Hematopoietic multipotent progenitor cell treated with erythropoietin and hydrocortisone succinate and interleukin-3 and kit ligand, for 8 days (in vitro differentiated cells): ENCODE results near the gene GTF2IRD1.
A peak's percentile ranks its signal among the peaks of the same experiment; 100 is the strongest.
"Not testable (repeated sequence)": the region's sequence is repeated elsewhere in the genome, so short reads cannot be mapped to it uniquely, and the experiment has no call there.

ENCODE experiments used
- DNase-seq: peaks from one replicate; pipeline ENCODE4 v3.0.0-alpha.2; 2015

GTF2IRD1 gene

DNA sequence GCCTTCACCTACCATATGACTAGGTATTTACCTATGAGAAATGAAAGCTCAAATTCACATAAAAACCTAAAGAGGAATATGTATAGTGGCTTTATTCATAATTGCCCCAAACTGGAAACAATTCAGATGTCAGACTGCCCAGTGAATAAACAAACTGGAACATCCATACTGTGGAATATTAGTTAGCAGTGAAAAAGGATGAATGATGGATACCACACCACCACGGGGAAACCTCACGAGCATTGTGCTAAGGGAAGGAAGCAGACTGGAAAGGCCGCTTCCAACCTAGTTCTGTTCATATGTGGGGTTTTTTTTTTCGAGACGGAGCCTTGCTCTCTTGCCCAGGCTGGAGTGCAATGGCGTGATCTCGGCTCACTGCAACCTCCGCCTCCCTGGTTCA lies 16.8 kb downstream of the GTF2IRD1 start:
- no peak for DNase-seq

DNA sequence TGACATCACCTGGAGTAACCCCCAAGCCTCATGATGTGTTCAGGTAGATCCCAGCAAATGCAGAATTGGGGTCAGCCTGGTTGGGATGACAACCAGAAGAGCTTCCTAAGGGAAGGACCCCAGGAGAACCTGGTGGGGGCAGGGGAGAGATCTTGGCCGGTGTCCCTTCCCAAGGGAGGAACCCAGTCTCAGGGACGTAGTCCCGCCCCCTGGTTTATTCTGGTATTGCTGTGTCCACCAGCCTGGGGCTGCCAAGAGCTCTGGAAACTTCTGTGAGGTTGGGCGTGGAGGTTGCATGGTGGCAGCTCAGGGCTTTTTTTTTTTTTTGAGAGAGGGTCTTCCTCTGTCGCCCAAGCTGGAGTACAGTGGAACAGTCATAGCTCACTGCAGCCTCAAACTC lies 19.4 kb downstream of the GTF2IRD1 start:
- no peak for DNase-seq

DNA sequence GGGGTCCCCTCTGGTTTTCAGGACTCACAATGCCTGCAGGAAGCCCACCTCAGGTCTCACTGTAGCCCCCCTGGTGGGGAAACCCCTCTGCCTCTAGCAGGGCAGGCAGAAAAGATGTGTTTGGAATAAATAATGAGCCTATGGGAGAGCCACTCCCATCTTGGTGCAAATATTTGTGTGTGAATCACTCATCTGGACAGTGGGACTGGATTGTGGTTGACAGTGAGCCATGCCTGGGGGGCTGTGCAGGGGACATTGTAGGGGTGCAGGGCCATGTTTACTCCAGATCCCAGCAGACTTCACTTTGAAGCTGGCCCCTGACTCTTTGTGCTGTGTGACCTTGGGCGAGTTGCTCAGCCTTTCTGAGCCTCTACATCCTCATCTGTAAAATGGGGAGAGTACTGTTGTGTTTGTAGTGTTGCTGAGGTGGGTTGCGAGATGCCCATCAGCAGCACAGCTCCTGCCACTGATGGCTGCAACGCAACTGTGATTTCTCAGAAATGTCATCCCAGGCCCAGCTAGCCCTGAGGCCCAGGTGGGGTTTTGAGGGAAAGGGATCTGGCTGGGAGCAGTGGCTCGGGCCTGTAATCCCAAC lies 20.7 kb downstream of the GTF2IRD1 start:
- no peak for DNase-seq

DNA sequence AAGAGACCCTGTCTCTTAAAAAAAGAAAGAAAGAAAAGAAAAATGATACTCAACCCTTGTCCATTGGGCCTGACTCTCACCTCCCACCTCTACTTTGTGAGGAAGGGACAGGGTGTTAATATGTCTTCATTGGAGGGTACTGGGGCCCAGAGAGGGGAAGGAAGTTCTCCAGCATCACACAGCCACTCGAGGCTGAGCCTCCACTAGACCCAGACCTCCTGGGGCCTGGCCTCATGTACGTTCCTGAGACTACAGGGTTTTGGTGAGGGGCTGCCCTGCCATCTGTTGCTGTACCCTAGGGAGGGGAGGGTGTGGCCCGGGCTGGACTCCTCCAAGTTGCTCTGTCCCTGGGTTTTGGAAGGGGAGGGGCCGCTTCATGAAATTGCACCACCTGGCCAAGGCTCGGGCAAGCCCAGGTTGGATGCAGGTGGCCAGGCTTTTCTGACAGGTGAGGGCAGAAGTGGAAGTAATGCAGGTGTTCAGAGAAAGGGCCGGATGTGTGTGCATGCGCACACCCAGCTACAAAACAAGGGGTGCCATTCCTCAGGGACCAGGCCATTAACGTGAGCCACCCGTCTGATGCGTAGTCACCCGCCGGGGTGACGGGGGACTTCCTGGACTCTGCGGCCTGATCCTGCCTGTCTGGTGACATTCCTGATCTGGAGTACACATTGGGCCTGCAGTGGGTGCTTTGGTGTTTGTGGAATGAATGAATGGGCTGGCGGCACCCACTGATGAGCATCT lies 21.7 kb downstream of the GTF2IRD1 start:
- no peak for DNase-seq

DNA sequence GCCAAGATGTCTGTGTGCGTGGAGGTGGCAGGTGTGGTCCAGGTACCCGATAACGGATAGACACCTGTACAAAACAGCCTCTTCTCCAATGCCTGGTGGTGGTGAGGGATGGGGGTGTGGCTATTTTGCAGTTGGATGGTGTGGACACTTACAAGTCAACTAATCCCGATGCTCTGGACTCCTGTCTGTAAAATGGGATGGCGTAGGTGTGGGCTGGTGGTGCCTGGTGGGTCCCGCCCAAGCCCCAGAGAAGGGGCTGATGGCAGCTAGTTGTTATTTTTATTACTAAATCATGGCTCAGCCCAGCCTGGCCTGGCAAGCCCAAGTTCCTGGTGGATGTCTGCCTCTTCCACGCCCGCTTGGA lies 22.3 kb downstream of the GTF2IRD1 start:
- no peak for DNase-seq

DNA sequence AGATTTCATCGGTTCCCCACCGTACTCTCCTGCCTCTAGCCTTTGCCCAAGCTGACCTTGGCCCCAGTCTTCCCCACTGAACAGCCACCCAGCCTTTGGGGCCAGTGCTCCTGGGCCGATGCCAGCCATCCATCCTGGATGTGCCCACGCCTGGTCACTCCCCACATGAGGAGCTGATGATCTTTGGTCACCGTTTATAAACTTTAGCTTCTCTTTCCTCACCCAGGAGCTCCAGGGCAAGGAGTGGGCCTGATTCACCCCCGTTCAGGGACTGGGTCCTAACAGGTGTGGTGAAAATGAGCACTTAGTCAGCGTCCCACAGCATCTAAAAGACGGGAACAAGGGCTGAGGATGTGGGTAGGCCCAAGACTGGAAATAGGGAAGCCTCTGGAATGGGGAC lies 22.9 kb downstream of the GTF2IRD1 start:
- DNase-seq: no peak

DNA sequence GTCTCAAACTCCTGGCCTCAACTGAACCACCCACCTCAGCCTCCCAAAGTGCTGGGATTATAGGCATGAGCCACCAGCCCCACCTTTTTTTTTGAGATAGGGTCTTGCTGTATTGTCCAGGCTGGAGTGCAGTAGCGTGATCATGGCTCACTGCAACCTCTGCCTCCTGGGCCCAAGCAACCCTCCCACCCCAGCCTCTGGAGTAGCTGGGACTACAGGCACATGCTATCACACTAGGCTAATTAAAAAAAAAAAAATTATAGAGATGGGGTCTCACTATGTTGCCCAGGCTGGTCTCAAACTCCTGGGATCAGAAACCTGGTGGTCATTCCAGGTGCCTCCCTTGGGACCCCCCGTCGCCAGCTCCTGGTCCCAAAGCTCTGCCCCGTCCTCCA lies 25.0 kb downstream of the GTF2IRD1 start:
- DNase-seq: no peak

DNA sequence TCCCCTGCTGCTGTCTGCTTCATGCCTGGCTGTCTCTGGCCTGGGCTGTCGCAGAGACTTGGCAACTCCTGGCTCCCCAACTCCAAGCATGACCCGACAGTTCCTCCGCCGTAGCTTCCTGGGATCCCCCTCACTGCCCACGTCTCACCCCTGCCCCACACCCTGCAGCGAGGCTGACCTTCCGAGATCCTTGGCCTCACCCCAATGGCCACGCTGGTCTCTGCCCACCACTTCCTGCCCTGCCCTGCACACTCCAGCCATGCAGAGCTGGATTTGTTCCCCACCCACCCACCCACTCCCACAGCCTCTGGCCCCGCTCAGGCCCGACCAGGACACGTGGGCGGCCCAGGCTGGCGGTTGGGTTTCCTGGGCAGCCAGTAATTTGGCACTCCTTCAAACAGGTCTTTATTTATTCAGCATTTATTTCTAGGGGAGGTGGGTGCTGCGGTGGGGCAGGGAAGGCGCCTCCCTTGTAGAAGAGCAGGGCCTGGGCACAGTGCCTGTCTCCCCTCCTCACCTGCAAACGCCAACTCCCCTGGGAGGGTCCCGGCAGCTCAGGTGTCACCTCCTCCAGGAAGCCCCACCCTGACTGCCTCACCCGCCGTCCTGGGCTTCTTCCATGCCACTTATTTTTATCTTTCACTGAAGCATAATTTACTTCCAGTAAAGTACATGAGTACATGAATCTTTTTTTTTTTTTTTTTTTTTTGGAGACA lies 25.5 kb downstream of the GTF2IRD1 start:
- peak; percentile 23 for DNase-seq

DNA sequence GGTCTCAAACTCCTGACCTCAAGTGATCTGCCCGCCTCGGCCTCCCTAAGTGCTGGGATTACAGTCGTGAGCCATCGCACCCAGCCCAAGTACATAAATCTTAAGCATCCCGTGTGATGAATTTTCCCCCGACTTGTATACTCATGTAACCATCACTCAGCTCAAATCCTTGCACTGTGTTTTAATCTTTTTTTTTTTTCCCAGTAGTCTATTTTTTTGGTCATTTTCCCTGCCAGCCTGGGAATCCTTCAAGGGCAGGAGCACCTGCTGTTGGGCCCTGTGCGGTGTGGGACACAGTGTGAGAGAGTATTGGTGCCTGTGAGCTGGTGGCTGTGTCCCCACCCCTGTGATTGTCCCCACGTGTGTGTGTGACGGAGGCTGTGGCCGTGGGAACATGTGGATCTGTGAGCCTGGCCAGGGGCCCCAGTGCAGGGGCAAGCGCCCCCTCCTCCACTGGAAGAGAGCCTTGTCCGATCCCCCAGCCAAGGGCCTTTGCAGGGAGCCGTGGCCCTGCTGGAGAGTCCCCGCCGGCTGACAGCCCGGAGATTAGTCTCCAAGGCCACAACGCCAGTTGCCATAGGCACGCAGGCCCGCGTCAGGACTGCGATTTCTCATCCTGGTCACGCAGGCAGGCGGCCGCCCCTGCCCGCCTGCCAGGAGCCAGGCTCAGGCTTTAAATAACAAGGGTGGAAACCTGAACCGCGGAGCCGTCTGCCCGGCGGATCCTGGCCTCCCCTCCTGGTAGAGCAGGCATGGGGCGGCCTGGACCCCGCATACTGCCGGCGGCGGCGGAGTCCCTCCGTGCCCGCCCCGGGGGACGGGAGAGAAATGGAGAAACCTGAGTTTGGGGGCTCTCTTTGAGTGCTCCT lies 26.5 kb downstream of the GTF2IRD1 start:
- peak; percentile 7 for DNase-seq

DNA sequence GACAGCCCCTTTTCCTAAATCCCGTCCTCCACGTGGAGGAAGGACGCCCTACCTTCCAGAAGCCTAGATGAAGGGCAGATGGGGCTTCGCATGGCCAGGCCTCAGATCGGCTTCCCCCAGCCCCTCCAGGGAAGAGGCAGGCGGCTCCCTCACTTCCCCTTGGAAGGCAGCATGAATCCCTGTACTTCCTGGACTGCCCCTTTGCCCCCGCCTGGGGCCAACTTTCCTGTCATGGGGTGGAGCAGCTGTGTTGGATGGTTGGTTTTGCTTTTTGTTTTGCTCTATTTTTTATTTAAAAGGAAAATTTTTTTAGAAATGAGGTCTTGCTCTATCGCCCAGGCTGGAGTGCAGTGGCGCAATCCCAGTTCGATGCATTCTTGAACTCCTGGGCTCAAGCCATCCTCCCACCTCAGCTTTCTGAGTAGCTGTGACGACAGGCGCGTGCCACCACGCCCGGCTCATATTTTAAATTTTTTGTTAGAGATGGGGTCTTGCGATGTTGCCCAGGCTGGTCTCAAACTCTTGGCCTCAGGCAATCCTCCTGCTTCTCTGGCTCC lies 27.2 kb downstream of the GTF2IRD1 start:
- no peak for DNase-seq

DNA sequence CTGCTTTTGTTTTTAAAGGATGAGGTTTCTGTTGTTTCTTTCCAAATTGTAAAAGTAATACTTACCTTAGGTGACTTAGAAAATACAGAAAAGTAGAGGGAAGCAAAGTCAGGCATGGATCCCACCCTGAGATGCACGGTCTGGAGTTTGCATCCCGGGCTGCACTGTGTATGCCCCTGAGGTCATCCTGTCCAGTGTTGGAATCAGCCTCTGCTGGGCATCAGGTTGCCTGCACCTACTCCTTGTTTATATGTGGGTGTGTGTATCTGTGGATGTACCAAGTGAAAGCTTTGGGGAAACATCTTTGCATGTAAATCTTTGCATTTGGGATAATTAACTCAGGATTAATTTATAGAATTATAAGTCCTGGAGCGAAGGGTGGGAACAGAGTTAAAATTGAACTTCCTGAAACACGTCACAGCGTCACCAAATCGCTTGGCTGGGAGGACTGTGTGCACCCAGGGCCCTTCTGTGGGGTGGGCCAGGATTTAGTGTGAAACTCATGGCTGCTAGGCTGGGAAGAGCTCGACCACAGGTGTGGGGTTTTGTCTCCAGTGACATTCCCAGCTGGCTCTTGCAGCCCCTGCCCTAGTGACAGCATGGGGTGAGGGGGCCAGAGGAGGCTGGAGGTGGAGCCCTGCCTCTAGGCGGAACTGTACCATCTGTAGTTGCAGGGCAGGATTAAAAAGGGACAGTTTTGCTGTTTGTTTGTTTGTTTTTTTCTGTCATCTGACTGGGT lies 27.9 kb downstream of the GTF2IRD1 start:
- DNase-seq: no peak

DNA sequence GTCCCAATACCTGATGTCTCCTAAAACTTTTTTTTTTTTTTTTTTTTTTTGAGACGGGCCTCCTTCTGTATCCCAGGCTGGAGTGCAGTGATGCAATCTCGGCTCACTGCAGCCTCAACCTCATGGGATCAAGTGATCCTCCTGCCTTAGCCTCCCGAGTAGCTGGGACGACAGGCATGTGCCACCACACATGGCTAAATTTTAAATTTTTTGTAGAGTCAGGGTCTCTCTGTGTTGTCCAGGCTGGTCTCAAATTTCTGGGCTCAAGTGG lies 28.4 kb downstream of the GTF2IRD1 start:
- DNase-seq: no peak

DNA sequence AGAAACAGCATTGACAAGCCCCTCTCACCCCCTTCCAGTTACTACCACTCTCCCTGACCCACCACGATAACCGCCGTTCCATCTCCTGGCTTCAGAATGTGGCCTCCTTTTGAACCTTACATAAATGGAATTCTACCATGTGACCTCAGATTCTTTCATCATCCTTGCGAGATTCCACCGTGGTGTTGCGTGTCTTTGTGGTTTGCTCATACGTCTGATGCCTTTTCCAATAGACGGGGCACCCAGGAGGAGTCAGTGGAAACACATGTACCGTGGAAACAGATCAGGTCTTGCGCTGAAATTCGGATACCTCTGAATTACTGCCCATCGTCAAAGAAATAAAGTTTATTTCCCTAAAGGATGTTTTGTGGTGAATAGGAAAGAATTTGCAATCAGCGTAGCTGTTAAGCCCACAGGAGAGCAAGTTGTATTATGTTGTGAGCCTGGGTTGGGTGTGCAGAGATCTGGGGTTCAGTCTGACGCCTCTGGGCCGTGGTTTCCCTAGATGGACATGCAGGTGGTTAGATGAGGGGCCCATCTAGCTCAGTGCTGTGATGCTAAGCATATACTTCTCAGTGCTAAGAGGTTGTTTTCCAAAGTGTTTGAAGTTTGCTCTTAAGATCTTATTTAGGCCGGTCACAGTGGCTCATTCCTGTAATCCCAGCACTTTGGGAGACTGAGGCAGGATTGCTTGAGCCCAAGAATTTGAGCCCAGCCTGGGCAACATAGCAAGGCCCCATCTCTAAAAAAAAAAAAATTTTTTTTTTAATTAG lies 29.1 kb downstream of the GTF2IRD1 start:
- no peak for DNase-seq

DNA sequence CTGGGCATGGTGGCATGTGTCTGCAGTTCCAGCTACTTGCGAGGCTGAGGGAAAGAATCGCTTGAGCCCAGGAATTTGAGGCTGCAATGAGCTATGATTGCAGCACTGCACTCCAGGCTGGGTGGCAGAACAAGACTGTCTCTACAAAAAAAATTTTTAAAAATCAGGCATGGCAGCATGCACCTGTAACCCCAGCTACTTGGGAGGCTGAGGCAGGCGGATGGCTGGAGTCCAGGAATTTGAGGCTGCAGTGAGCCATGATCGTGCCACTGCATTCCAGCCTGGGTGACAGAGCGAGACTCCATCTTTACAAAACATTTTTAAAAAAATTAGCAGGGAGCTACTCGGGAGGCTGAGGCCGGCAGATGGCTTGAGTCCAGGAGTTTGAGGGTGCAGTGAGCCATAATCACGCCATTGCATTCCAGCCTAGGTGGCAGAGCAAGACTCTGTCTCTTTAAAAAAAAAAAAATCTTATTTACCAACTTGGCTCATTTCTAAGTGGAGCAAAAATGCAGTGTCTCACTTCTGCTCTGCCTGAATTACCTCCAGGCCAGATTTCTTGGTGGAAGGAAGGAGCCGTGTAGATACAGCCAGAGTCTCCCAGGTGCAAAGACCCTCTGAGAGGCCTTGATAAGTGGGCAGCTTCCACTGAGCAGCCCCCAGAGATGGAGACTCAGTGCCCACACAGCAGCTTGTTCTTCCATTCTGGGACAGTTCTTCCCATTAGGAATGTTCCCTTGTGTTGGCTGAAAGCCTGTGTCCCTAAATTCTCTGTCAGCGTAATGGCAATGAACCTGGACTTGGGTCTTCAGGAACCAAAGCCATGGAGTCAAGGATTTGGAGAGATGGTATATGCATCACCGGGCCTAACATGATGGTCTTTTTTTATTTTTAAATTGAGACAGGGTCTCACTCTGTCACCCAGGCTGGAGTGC lies 30.0 kb downstream of the GTF2IRD1 start:
- no peak for DNase-seq

DNA sequence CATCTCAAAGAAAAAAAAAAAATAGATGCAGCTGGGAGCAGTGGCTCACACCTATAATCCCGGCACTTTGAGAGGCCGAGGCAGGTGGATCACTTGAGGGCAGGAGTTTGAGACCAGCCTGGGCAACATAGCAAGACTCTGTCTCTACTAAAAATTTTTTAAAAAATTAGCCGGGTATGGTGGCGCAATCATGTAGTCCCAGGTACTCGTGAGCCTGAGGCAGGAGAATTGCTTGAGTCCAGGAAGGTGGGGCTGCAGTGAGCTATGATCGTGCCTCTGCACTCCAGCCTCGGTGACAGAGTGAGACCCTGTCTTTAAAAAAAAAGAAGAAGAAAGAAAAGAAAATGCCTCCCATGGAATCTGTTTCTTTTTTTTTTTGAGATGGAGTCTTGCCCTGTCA lies 31.9 kb downstream of the GTF2IRD1 start:
- DNase-seq: no peak

DNA sequence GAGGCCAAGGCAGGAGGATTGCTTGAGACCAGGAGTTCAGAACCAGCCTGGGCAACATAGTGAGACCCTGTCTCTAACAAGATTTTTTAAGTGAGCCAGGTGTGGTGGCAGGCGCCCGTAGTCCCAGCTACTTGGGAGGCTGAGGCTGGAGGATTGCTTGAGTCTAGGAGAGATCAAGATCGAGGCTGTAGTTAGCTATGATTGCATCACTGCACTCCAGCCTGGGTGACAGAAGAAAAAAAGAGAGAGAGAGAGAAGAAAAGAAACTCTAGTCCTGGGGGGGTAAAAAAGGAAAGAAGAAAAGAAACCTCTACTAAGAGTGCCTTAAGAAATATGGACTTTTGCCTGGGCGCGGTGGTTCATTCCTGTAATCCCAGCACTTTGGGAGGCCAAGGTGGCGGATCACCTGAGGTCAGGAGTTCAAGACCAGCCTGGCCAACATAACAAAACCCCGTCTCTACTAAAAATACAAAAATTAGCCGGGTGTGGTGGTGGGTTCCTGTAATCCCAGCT lies 34.9 kb downstream of the GTF2IRD1 start:
- not testable (repeated sequence) for DNase-seq

DNA sequence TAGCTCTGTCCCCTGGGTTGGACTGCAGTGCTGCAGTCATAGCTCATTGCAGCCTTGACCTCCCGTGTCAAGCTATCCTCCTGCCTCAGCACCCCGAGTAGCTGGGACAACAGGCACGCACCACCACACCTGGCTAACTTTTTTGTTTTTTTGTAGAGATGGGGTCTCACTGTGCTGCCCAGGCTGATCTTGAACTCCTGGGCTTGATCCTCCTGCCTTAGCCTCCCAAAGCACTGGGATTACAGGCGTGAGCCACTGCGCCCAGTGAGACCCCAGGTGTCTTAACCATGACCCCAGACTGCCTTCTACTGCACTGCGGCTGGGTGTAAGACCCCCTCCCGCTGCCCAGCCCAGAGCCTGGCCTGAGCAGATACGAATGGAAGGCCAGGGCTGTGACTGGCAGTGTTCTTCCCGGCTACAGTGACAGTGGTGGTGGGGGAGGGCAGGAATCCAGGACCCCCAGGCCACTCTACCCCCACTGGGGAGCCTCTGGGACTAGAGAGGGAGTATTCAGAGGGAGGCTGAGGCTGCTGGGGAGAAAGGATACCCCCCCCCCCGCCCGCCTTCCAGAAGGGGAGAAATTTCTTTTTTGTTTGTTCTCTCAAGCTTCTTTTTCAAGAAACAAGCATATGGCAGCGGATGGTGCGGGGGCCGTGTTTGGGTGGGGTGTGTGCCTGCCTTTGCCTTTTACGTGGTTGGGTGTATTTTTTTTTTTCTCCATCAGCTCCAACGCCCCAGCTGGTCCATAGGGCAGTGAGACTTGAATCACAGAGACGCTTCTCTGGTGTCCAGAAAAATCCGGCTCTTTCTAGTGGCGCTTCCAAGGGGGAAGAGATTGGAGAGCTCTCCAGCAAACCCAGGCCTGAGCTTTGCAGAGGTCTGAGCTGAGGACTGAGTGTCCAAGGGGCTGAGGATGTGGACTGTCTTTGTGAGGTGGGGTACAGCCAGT lies 36.6 kb downstream of the GTF2IRD1 start:
- DNase-seq: no peak

DNA sequence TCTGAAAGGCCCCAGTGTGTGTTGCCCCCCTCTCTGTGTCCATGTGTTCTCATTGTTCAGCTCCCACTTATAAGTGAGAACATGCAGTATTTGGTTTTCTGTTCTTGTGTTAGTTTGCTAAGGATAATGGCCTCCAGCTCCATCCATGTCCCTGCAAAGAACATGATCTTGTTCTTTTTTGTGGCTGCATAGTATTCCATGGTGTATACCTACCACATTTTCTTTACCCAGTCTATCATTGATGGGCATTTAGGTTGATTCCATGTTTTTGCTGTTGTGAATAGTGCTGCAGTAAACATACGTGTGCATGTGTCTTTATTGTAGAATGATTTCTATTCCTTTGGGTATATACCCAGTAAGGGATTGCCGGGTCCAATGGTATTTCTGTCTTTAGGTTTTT lies 37.8 kb downstream of the GTF2IRD1 start:
- DNase-seq: not testable (repeated sequence)

DNA sequence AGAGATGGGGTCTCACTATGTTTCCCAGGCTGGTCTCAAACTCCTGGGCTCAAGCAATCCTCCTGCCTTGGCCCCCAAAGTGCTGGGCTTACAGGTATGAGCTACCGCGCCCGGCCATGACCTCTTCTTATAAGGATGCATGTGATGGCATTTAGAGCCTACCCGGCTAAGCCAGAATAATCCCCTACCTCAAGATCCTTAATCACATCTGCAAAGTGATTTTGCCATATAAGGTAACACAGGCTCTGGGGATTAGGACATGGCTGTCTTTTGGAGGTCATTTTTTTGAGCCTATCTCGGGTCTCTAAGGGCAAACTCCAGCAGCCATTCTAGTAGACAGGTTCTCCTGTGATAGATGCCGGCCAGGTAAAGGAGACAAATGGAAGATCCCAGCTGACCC lies 39.6 kb downstream of the GTF2IRD1 start:
- no peak for DNase-seq
